CD4-positive, alpha-beta T cell treated with Interleukin-6 at 100 ng/mL for 8 hours (primary cell): ENCODE data around the gene SNX17.
"Not testable (repeated sequence)": the region's sequence is repeated elsewhere in the genome, so short reads cannot be mapped to it uniquely, and the experiment has no call there.

Experiments
- DNase-seq: peaks from one replicate; pipeline ENCODE4 v3.0.0-alpha.2; 2020; ENCODE audit warnings: mixed read lengths, low spot score

The SNX17 gene, protein sequence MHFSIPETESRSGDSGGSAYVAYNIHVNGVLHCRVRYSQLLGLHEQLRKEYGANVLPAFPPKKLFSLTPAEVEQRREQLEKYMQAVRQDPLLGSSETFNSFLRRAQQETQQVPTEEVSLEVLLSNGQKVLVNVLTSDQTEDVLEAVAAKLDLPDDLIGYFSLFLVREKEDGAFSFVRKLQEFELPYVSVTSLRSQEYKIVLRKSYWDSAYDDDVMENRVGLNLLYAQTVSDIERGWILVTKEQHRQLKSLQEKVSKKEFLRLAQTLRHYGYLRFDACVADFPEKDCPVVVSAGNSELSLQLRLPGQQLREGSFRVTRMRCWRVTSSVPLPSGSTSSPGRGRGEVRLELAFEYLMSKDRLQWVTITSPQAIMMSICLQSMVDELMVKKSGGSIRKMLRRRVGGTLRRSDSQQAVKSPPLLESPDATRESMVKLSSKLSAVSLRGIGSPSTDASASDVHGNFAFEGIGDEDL

DNA sequence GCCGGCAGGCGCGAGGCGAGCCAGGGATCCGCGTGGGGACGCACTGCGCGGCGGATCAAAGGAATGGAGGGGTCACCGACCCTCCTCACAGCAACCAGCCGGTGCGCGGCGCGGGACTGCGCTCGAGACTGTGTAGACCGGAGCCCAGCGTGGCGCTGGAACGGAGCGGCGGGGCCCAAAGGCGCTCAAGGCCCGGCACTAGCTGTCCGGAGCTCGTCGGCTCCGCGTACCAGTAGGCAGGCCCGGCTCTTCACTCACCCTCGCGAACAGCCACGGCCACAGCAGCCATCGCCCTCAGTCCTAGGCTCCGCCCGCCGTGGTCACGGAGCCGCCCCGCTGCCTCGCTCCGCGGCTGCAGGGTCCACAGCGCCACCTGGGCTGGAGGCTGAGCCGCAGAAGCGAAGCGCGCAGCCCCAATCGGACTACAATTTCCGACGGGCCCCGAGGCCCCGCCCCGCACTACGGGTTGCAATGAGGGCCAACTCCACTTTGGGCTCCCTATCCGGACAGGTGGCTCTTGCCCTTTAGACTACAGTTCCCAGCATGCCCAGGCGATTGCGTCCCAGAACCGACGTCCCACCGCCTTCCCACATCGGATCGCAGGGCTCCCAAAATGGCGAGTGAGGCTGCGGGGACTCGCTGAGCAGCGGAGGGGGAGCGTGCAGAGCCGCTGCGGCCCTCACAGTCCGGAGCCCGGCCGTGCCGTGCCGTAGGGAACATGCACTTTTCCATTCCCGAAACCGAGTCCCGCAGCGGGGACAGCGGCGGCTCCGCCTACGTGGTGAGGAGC, at the start of gene SNX17, which contains the start of gene EIF2B4:
Gene SNX17, plus strand, starts transcription at position 591 of the 790 bp plus-strand sequence. Its CDS starts 128 bp downstream, at position 719.
Gene EIF2B4, minus strand, starts transcription at position 313 of the 790 bp plus-strand sequence. Its CDS starts 24 bp downstream, at position 289.
- DNase-seq = peak; percentile 99

DNA sequence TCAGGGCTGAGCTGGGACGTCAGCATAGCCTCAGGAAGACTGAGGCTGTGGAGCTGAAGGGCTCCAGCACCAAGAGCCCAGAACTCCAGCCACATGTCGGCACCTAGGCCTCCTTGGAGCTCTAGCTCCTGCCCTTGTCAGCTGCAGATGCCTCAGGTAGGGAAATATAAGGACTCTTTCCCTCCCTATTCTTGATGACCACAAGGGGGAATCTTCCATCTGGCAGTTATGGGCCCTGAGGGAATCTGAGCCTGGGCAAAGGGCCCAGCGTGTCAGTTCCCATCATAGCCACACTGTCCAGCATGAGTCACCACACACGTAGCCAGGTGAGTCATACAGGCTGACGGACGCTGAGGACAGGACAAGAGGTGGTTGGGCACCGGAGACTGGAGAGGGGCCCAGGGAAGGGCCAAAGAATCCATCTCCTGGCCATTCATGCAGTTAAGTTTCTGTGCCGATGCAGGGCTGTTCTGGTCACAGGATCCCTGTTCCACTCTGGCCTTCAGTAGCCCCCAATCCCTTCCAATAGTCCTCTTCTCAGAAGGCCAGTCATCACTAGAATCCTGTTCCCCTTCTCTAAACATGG, 49.4 kb upstream of the SNX17 start:
- no peak for DNase-seq

DNA sequence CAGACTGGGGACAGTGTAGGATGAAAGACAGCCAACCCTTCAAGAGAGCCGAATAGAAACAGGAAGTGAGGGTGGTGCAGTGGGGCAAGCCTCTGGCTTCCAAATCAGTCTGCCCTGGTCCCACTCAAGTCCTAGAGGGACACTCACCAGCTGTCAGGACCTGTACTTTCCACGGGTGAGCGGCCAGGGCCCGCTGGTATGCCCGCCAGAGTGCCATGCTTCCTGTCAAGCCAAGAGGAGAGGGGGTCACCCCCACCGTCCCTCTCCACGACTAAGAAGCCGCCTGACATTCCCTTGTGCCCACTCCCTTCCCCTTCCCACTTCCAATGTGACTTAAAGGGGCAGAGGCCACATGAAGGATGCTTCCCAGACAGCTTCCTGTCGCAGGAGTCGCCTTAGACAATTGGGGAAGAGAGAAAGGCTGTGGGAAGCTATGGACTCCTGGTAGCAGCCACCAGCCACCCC, 48.1 kb upstream of the SNX17 start:
- no peak for DNase-seq

DNA sequence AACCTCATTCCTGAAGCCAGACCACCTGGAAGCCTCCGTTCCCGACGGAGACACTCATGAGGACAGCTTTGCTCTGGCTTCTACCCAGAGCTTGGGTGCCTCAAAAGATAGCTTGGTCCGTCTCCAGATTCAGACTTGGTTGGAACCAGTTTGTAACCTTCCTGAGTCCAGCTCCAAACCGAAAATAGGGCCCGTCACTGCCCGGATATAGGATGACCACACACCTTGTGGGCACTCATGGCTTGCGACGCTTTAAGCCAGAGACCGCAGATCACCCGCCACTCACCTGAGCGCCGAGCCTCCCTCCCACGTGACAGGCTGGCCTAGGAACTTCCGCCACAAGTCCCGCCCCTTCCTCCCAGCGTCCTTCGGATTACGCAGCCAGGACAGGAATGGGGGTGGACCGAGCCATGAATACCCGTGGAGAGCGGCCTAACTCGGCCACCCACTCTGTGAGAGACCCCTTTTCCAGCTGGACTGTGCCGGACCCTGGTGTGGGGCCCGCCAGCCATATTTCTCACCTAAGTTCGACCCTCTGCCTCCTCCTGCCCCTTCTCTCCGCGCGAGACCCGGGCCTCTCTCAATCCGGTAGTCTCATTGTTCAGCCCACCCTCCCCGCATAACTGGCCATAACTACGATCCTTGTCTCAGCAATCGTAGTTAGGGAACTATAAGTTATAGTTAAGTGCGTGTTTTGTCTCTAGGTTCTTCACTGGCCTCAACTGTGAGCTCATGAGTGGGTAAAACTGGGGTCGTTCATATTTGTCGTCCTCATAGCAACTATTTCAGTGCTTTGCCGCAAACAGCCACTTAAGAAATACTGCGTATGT, 47.4 kb upstream of the SNX17 start, which contains the start of gene MPV17:
Gene MPV17, minus strand, starts transcription at position 332 of the 830 bp plus-strand sequence. CDS start 580 bp downstream, outside the sequence.
- DNase-seq = peak; percentile 84

DNA sequence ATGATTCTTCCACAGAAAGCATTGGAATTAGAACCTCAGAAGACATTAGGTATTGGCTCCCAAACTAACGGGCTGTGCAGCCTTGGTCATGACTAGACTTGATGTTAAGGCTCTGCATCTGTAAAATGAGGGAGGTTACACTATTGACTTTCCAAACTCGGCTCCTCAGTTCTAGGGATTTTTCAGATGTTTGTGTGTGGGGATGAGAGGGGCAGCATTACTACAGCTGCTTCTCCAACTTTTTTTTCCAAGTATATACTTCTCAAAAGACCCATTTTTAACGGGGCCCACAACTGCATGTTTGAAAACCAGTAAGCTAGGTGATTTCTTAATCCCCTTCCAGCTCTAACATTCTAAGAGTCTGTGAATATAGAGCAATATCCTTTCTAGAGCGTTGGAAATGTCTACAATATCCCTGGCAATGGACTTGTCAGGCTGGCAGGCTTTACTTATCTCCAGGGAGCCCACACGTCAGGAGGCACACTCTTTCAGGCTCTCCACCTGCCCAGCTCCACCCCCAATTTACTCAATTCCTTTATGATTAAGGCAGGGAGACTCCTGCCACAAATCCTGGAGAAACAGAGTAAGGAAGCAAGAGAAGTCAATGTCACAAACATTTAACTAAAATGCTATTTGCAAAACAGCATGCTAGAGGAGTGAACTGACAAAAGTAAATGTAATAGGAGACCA, 46.7 kb upstream of the SNX17 start:
- DNase-seq = no peak

DNA sequence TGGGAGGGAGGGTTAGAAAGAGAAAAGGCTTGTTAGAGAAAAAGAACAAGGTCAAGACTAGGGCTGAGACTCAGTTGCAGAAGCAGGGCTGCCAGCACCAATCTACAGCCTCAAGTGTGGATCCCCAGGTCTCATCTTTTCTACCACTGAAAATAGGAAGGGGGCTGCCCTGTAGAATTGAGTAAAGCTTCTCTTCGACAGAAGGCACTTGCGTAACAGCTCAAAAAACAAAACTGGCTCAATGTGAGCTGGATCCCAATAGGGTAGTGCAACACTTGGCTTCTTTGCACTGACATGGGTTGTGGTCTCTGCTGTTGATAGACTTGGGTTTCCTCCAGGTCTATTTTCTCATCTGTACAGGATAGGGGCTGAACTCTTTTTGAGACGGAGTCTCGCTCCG, 45.7 kb upstream of the SNX17 start:
- DNase-seq = no peak

DNA sequence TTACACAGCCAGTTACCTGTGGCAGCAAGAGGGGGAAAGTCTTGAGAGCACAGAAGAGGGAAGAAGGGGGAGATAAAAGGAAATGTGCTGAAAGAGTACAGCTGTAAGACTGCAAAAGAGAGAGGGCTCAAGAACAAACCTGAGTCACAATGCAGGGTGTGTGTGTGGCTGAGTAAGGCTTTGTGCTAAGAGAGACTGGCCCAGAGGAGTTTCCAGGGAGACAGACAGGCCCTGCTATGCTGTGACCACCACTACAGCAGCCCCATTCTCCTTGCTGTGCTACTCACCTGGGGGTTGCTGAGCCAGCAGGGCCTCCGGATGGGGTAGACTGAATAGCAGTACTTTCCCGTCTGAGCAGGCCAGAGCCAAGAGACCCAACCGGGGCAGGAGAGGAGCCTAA, 35.1 kb upstream of the SNX17 start:
- DNase-seq = no peak

DNA sequence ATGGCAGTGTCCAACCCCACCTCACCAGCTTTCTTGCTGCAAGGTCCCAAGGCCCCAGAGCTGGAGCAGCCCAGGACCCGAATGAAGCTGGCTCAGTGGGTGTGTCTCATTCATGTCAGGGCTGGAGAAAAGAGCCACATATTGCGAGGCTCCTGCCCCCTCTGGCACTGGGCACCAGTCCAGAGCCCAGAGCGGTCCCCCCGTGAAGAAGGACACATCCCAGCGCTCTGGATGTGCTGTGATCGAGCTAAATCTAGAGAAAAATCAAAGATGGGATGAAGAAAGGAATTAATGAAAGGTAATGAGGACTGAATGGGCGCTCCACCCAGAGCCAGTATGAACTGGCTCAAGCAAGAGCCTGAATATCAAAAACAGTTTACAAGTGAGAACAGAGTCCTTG, 34.2 kb upstream of the SNX17 start:
- no peak for DNase-seq

DNA sequence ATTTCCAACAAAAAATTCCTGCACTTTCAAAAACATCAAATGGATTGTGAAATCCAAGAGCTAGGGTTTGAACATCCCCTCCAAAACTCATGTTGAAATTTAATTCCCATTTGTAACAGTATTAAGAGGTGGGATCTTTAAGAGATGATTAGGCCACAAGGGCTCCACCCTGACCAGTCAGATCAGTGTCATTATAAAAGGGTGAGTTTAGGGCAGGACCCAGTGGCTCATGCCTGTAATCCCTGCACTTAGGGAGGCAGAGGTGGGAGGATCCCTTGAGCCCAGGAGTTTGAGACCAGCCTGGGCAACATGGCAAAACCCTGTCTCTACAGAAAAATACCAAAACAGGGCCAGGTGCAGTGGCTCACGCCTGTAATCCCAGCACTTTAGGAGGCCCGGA, 22.8 kb upstream of the SNX17 start:
- no peak for DNase-seq

DNA sequence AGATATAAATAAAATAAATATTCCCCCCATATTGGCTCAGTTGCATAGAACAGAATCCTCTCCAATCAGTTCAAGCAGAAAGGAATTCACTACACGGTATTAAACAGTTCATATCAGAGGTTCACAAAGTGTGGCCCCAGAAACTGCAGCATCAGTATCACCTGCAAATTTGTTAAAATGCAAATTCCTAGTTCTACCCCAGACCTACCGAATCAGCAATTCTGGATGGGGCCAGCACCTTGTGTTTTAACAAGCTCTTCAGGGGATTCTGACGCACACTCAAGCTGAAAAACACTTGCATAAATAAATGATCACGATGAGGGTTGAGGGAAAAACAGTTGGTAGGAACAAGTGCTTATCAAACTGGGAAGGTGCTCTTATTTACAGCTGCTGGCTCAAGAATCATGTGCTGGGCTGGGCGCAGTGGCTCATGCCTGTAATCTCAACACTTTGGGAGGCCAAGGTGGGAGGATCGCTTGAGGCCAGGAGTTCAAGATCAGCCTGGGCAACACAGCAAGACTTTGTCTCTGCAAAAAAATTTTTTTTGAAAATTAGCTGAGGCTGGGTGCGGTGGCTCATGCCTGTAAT, 20.2 kb upstream of the SNX17 start:
- DNase-seq = no peak

DNA sequence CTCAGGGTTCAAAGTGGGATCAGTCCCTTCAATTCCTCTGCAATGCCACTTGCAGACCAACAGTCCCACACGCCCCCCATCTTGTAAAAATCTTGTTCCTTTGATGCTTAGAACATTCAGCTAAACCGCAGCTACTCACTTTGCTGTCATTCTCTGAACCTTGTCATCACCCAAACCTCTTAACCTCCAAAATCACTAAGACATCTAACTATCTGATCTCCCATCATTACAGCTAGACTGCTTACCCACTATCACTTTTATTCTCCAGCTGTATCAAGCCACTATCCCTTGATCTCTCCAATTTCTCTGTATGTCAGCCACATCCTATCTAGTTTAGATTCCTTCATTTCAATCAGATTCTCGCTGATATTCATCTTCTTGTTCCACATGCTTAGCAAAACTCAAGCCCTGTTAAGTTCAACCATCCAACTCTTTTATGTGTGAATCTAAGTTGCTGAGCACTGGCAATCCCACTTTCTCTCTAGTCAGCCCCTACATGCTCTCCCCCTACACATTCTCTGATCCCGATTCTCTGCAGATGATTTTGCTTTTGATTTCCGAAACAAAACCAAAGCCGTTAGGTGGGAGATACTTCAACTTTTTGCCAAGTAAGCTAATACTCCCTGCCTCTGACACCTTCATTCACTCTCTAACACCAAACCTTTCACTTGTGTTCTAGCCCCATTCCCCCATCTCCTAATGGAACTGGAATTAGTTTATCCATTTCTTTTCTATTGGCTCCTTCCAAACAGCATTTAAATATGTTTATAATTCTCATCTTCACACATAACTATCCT, 18.4 kb upstream of the SNX17 start:
- DNase-seq = no peak

DNA sequence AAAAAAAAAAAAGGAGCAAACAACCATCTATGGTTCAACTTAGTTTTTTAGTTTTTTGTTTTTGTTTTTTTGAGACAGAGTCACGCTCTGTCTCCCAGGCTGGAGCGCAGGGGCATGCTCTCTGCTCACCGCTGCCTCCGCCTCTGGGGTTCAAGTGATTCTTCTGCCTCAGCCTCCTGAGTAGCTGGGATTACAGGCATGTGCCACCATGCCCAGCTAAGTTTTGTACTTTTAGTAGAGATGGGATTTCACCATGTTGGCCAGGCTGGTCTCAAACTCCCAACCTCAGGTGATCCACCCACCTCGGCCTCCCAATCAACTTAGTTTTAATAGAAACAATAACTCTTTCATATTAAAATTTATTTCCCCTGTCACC, 17.0 kb upstream of the SNX17 start:
- DNase-seq = not testable (repeated sequence)

DNA sequence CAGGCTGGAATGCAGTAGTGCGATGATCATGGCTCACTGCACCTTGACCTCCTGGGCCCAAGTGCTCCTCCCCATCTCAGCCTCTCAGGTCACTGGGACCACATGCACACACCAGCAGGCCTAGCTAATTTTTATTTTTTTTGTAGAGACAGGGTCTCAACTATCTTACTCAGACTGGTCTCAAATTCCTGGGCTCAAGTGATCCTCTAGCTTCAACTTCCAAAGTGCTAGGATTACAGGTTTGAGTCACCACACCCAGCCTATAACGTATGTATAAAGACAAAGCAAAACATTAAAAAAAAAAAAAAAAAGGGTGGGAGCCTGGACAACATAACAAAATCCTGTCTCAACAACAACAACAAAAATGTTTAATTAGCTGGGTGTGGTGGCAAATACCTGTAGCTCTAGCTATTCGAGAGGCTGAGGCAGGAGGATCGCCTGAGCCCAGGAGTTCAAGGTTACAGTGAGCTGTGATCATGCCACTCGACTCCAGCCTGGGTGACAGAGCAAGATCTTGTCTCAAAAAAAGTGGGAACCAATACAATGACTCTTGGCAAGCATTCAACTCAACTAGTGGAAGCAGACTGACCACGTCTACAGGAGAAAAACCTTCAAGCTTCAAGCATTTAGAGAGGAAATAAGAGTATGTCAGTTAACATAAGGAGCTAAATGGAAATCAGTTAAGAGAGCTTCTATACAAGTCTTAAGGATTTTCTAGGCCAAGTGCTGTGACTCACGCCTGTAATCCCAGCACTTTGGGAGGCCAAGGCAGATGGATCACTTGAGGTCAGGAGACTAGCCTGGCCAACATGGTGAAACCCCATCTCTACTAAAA, 16.4 kb upstream of the SNX17 start:
- DNase-seq = no peak

DNA sequence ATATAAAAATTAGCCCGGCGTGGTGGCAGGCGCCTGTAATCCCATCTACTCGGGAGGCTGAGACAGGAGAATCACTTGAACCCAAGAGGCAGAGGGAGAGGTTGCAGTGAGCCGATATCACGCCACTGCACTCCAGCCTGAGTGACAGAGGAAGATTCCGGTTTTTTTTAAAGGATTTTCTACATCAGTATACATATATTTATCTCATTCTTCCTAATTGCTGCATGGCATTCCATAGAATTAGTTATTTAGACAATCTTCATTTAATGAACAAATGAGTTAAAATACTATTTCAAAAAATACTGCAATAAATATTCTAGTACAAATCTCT, 15.9 kb upstream of the SNX17 start:
- DNase-seq = no peak

DNA sequence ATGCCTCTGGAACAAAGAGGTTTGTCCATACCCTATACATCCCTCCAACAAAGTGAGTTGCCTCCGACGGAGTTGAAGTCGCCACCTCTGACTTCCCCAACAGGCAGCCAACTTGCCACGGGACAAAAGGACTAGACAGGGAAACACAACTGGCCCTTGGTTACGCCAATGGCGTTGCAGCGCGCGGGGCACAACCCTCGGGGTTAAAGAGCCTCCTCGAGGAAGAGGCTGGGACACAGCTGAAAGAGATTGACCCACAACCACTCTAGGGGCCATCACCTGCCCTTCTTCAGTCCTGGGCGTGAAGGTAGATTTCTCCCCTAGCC, 14.4 kb upstream of the SNX17 start:
- DNase-seq = peak; percentile 23

DNA sequence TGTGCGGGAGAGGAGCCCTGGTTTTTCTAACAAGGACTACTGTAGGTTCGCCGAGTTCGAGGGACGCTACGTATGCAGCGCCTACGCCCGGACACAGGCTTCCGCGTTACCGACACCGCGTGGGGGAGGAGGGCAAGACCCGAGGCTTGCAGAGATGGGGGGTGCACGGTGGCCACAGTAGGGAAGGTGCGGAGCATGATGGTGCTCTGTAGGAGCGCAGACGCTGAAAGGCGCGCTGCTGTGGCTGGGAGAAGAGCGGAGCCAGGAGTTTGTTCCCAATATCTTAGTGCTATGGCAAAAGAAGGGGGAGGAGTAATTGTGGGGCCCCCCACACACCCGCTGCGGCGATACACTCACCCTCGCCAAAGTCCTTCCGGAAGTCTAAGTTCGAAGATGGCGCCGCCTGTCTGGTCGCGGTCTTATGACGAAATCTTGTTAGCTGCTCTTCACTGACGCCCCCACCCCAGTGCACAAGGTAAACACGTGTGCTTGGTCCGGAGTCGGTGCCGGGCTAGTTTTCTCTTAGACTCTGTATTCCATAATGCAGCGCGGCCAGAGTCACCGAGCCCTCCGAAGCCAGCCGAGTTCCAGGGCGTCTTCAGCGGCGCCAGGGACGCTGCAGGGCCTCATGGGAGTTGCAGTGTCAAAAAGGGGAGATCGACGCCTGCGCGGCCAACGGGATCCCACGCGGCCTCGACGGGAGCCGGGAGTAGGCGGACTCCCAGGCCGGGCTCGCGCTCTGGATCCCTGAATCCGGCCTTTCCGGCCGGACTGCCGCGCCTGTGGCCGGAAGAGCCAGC, 13.8 kb upstream of the SNX17 start, which contains the start of gene GTF3C2:
Gene GTF3C2, minus strand, starts transcription at position 383 of the 800 bp plus-strand sequence. CDS start 13,210 bp downstream, outside the sequence.
- DNase-seq = peak; percentile 89

DNA sequence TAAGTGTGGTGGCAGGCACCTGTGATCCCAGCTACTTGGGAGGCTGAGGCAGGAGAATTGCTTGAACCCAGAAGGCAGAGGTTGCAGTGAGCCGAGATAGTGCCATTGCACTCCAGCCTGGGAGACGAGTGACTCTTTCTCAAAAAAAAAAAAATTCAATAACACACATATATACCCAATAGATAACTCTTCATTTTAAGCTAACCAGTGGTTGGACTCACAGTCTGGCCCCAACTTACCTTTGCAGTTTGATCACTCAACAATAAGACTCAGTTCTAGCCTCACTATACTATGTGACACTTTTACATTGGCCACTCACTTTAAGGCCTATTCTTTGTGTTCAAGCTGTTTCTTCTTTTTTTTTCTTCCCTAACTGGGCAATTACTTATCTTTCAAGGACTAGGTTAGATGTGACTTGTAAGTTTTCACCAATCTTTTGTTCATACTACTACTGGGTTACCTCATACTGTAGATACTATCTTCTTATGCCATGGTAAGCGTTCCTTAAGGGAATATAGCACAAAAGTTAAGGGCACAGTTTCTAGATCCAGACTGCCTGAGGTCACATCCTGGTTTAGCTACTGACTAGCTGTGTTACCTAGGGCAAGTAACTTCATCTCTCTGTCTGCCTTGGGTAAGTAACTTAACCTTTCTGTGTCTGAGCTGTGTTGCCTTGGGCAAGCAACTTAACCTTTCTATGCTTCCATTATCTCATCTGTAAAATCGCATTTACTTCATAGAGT, 7.6 kb upstream of the SNX17 start:
- DNase-seq = no peak
